Cardiac ventricle fibroblast (primary cell): Measurements from ENCODE around the gene GRHL3. TPM values are rescaled to one million over a fixed set of nuclear protein-coding genes. Genes with fewer than 3 reads are reported as not detected.

Source experiments
- total RNA-seq: library from RNA; depleted of rRNA; stranded (reverse); fragments of >200 nt; gene quantifications from 2 replicates; pipeline ENCODE4 v1.2.3, GENCODE V29; 2015

Gene GRHL3
- 0.05 TPM in 1 of 2 replicates, not detected in the other for total RNA-seq

DNA sequence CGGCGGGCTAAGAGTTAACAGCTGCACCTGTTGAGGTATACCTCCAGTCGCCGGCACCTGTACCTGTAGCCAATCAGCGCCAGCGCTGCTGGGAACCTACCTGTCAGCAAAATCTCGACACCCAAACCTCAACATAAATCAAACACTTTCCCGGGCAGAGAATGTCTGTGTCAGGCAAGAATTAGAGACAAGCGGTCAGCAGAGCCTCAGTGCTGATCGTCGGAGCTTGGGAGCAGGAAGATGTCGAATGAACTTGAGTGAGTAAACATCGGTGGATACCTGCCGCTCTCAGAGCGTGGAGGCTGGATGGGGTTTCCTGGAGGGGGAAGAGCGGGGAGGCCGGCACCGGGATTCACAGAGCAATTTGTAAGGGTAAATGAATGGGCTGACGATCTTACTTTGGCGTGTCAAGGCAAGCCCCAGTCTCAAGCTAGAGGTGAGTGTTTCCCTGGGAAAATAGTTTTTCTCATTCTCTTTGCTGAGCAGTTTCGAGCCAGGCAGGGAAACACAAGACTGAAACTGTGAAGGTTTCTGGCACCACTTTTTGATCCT is at the start of gene GRHL3:
Gene GRHL3, plus strand, starts transcription at position 46 of the 552 bp plus-strand sequence. Its CDS starts 195 bp downstream, at position 241.

Other genes starting within 250 kb of the GRHL3 start
- not detected in 2 replicates for gene MYOM3, start 207.2 kb upstream of the GRHL3 start, total RNA-seq
- gene IL22RA1, start 176.2 kb upstream of the GRHL3 start, total RNA-seq: 0.20 TPM in 1 of 2 replicates, not detected in the other
- 0.05 TPM in 1 of 2 replicates, not detected in the other for gene IFNLR1, start 132.1 kb upstream of the GRHL3 start, total RNA-seq
- 0.44 and 4.9 TPM in 2 replicates for gene STPG1, start 94.4 kb downstream of the GRHL3 start, total RNA-seq
- 12.5 and 18.8 TPM in 2 replicates for gene NIPAL3, start 96.4 kb downstream of the GRHL3 start, total RNA-seq
- 2.2 and 6.9 TPM in 2 replicates for gene RCAN3, start 183.5 kb downstream of the GRHL3 start, total RNA-seq
- not detected in 2 replicates for gene NCMAP, start 236.7 kb downstream of the GRHL3 start, total RNA-seq